B cell (primary cell): Measurements from ENCODE around the gene MPL.

Source experiments
- EZH2 ChIP-seq: IDR thresholded peaks from 2 replicates; pipeline ENCODE4 v1.6.1; 2012; ENCODE audit warnings: borderline replicate concordance, low read depth, mild to moderate bottlenecking, moderate library complexity, low read length; ENCODE audit not compliant: insufficient read depth, poor library complexity, severe bottlenecking
- TF ChIP-seq, protein P1 (sequence below): fragments of 200-600 bp; IDR thresholded peaks from one replicate; pipeline ENCODE4 v1.8.0; 2022; ENCODE audit warnings: antibody characterized with exemption, mild to moderate bottlenecking

GRCh38 chr1:43288785-43289706, 48.6 kb upstream of the MPL start:
- TF ChIP-seq, protein P1, sequence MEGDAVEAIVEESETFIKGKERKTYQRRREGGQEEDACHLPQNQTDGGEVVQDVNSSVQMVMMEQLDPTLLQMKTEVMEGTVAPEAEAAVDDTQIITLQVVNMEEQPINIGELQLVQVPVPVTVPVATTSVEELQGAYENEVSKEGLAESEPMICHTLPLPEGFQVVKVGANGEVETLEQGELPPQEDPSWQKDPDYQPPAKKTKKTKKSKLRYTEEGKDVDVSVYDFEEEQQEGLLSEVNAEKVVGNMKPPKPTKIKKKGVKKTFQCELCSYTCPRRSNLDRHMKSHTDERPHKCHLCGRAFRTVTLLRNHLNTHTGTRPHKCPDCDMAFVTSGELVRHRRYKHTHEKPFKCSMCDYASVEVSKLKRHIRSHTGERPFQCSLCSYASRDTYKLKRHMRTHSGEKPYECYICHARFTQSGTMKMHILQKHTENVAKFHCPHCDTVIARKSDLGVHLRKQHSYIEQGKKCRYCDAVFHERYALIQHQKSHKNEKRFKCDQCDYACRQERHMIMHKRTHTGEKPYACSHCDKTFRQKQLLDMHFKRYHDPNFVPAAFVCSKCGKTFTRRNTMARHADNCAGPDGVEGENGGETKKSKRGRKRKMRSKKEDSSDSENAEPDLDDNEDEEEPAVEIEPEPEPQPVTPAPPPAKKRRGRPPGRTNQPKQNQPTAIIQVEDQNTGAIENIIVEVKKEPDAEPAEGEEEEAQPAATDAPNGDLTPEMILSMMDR, result no peak
- TF ChIP-seq EZH2, result no peak
